Neural progenitor cell (in vitro differentiated cells): ENCODE results near the gene STMND1. TPM values are rescaled to one million over a fixed set of nuclear protein-coding genes. Genes with fewer than 3 reads are reported as not detected.

ENCODE experiments used
- DNase-seq: peaks from one replicate; pipeline ENCODE4 v3.0.0-alpha.2; 2016; ENCODE audit warnings: low spot score
- H2AFZ ChIP-seq: fragments of 200-600 bp; sonication (generic); replicated peaks from 2 replicates; pipeline ENCODE4 v1.6.1; 2016; ENCODE audit warnings: antibody characterized with exemption
- H3F3A ChIP-seq: fragments of 200-600 bp; sonication (generic); 2 replicates; pipeline ENCODE4 v1.6.1; 2016; ENCODE audit warnings: antibody characterized with exemption, low read depth
- H3K27ac ChIP-seq: fragments of 200-600 bp; sonication (generic); 2 replicates; pipeline ENCODE4 v1.5.1; 2016; ENCODE audit warnings: mild to moderate bottlenecking
- H3K27me3 ChIP-seq: fragments of 200-600 bp; sonication (generic); 2 replicates; pipeline ENCODE4 v1.6.1; 2016; ENCODE audit warnings: mild to moderate bottlenecking, moderate library complexity
- H3K36me3 ChIP-seq: fragments of 200-600 bp; sonication (generic); 2 replicates; pipeline ENCODE4 v1.5.1; 2016
- H3K4me1 ChIP-seq: fragments of 200-600 bp; sonication (generic); 2 replicates; pipeline ENCODE4 v1.6.1; 2016; ENCODE audit warnings: mixed run types
- H3K4me2 ChIP-seq: fragments of 200-600 bp; sonication (generic); 2 replicates; pipeline ENCODE4 v1.6.1; 2016
- H3K4me3 ChIP-seq: fragments of 200-600 bp; sonication (generic); 2 replicates; pipeline ENCODE4 v1.5.1; 2016
- H3K79me2 ChIP-seq: fragments of 200-600 bp; sonication (generic); 2 replicates; pipeline ENCODE4 v1.6.1; 2016; ENCODE audit warnings: low read depth
- H3K9ac ChIP-seq: fragments of 200-600 bp; sonication (generic); 2 replicates; pipeline ENCODE4 v1.6.1; 2016
- H3K9me3 ChIP-seq: fragments of 200-600 bp; sonication (generic); 2 replicates; pipeline ENCODE4 v1.5.1; 2016; ENCODE audit warnings: low read depth
- H4K20me1 ChIP-seq: fragments of 200-600 bp; sonication (generic); 2 replicates; pipeline ENCODE4 v1.6.1; 2016; ENCODE audit warnings: low read depth
- H3K27ac Mint-ChIP-seq: 3 replicates; pipeline ENCODE4 v1.8.0; 2021; ENCODE audit warnings: mixed read lengths
- H3K27me3 Mint-ChIP-seq: 2 replicates; pipeline ENCODE4 v1.8.0; 2022; ENCODE audit warnings: low read depth, mild to moderate bottlenecking, inconsistent platforms, moderate library complexity, mixed read lengths; ENCODE audit not compliant: insufficient read depth
- H3K36me3 Mint-ChIP-seq: 3 replicates; pipeline ENCODE4 v1.8.0; 2021; ENCODE audit warnings: mixed read lengths
- H3K4me1 Mint-ChIP-seq: 3 replicates; pipeline ENCODE4 v1.8.0; 2021; ENCODE audit warnings: mixed read lengths
- H3K4me3 Mint-ChIP-seq: 3 replicates; pipeline ENCODE4 v1.8.0; 2021; ENCODE audit warnings: mild to moderate bottlenecking, moderate library complexity, mixed read lengths
- H3K9me3 Mint-ChIP-seq: 3 replicates; pipeline ENCODE4 v1.8.0; 2020; ENCODE audit warnings: mixed read lengths
- EZH2 ChIP-seq: fragments of 200-600 bp; sonication (generic); IDR thresholded peaks from 2 replicates; pipeline ENCODE4 v1.6.1; 2017; ENCODE audit warnings: antibody characterized with exemption, mild to moderate bottlenecking, moderate library complexity
- EZH2phosphoT487 ChIP-seq: fragments of 200-600 bp; sonication (generic); IDR thresholded peaks from 2 replicates; pipeline ENCODE4 v1.6.1; 2017; ENCODE audit warnings: antibody characterized with exemption
- total RNA-seq: library from RNA; depleted of rRNA; stranded (reverse); fragments of >200 nt; gene quantifications from 2 replicates; pipeline ENCODE4 v1.2.3, GENCODE V29; 2015; ENCODE audit warnings: low replicate concordance
- TF ChIP-seq, protein P1 (sequence below): fragments of 200-600 bp; sonication (generic); IDR thresholded peaks from 2 replicates; pipeline ENCODE4 v1.5.1; 2017; ENCODE audit warnings: antibody characterized with exemption, mild to moderate bottlenecking

The STMND1 gene
- total RNA-seq, 1 donor from 2014 or later = not detected

DNA sequence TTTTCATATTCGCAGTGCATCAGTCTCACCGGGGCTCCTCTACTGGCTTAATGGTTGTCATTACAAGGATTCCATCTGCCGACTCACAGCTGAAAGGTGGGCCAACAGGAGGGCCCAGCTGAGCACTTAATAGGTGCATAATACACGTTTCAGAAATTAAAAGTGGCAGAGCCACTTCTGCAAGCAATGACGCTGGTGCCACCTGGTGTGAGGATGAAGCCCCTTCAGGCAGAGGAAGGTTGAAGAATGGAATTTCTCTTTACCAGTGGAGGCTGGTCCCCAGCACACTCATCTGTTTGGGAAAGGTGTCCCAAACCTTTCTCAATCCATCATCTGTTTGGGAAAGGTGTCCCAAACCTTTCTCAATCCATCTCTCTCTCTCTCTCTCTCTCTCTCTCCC, 8.2 kb upstream of the STMND1 start:
- Histone ChIP-seq H3K27ac (no peak overlapping the region), H3K27me3 (no peaks in the 10 kb centered on the region), H4K20me1 (no peaks in the 10 kb centered on the region), H3K9ac (no peak overlapping the region), H3K9me3 (no peaks in the 10 kb centered on the region), H3F3A (no peaks in the 10 kb centered on the region), H3K79me2 (no peaks in the 10 kb centered on the region), H3K4me2 (no peak overlapping the region), H3K4me1 (no peaks in the 10 kb centered on the region), H3K36me3 (no peaks in the 10 kb centered on the region), H3K4me3 (no peak overlapping the region), H2AFZ (no peak overlapping the region)
- Mint-ChIP-seq H3K27ac (no peak overlapping the region), H3K9me3 (peaks cover 4% of the 10 kb centered on the region), H3K36me3 (no peaks in the 10 kb centered on the region), H3K4me1 (peaks cover 9% of the 10 kb centered on the region), H3K4me3 (no peak overlapping the region), H3K27me3 (no peaks in the 10 kb centered on the region)
- TF ChIP-seq, protein P1, sequence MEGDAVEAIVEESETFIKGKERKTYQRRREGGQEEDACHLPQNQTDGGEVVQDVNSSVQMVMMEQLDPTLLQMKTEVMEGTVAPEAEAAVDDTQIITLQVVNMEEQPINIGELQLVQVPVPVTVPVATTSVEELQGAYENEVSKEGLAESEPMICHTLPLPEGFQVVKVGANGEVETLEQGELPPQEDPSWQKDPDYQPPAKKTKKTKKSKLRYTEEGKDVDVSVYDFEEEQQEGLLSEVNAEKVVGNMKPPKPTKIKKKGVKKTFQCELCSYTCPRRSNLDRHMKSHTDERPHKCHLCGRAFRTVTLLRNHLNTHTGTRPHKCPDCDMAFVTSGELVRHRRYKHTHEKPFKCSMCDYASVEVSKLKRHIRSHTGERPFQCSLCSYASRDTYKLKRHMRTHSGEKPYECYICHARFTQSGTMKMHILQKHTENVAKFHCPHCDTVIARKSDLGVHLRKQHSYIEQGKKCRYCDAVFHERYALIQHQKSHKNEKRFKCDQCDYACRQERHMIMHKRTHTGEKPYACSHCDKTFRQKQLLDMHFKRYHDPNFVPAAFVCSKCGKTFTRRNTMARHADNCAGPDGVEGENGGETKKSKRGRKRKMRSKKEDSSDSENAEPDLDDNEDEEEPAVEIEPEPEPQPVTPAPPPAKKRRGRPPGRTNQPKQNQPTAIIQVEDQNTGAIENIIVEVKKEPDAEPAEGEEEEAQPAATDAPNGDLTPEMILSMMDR = peak; percentile 51
- TF ChIP-seq EZH2phosphoT487 (no peak), EZH2 (no peak)
- peak; percentile 56 for DNase-seq

DNA sequence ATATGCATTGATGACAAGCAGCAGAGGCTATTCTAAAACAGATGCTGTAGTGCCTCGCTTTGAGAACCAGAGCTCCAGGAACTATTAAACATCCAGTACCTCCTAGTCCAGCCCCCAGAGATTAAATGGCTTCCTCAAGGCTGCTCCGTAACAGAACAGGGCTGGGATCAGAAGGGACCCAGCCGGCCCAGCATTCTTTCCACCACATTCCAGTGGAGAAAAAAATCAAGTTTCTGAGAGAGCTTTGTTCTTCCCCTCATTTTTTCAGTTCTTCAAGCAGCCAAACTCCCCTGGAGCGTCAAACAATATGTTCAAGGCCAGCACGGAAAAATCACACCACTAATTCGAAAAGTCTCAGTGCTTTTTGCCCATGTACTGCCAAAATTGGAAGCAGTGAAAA, 5.8 kb upstream of the STMND1 start:
- Histone ChIP-seq H3K4me1 (no peaks in the 10 kb centered on the region), H3K9ac (no peak overlapping the region), H4K20me1 (no peaks in the 10 kb centered on the region), H3K9me3 (no peaks in the 10 kb centered on the region), H3K4me2 (no peak overlapping the region), H2AFZ (no peak overlapping the region), H3K79me2 (no peaks in the 10 kb centered on the region), H3K4me3 (no peak overlapping the region), H3K36me3 (no peaks in the 10 kb centered on the region), H3K27ac (no peak overlapping the region), H3K27me3 (peaks cover 22% of the 10 kb centered on the region), H3F3A (no peaks in the 10 kb centered on the region)
- Mint-ChIP-seq H3K27me3 (peaks cover 4% of the 10 kb centered on the region), H3K27ac (no peak overlapping the region), H3K4me1 (peaks cover 9% of the 10 kb centered on the region), H3K9me3 (no peaks in the 10 kb centered on the region), H3K4me3 (no peak overlapping the region), H3K36me3 (no peaks in the 10 kb centered on the region)
- peak; percentile 25 for DNase-seq
- TF ChIP-seq, protein P1 = no peak
- TF ChIP-seq EZH2phosphoT487 (no peak), EZH2 (no peak)

DNA sequence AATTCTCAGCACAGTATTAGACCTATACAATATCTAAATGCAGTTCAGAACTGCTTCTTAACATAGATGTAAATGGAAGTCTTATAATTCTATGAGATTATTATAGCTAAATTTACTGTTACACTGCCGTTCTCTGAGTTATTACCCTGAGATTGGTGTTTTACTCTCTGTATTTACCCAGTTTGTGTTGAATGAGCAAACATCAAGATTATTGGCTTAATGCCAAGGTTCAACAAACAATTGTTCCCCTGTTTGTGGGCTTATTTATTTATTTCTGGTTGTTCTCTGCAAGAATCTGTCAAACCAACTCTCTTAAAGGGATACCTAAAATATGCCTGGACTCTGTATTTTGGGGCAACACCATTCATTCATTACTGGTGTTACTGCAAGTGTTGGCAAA, 5.2 kb upstream of the STMND1 start:
- H3K9ac ChIP-seq = no peak overlapping the region
- no peaks in the 10 kb centered on the region for H3K9me3 Mint-ChIP-seq
- no peak overlapping the region for H3K4me2 ChIP-seq
- H3K4me3 Mint-ChIP-seq = no peak overlapping the region
- peaks cover 11% of the 10 kb centered on the region for H3K4me1 Mint-ChIP-seq
- peaks cover 7% of the 10 kb centered on the region for H3K27me3 Mint-ChIP-seq
- no peak overlapping the region for H3K4me3 ChIP-seq
- H3K4me1 ChIP-seq = no peaks in the 10 kb centered on the region
- no peak for TF ChIP-seq EZH2
- TF ChIP-seq EZH2phosphoT487 = no peak
- TF ChIP-seq, protein P1 = no peak
- no peak for DNase-seq
- H3F3A ChIP-seq = peaks cover 4% of the 10 kb centered on the region
- H3K9me3 ChIP-seq = no peaks in the 10 kb centered on the region
- H3K36me3 ChIP-seq = no peaks in the 10 kb centered on the region
- peaks cover 28% of the 10 kb centered on the region for H3K27me3 ChIP-seq
- H2AFZ ChIP-seq = no peak overlapping the region
- H3K79me2 ChIP-seq = no peaks in the 10 kb centered on the region
- H3K36me3 Mint-ChIP-seq = no peaks in the 10 kb centered on the region
- no peaks in the 10 kb centered on the region for H4K20me1 ChIP-seq
- H3K27ac ChIP-seq = no peak overlapping the region
- no peak overlapping the region for H3K27ac Mint-ChIP-seq
